HepG2 (cell line): ENCODE measurements around the gene STEAP1. TPM values are rescaled to one million over a fixed set of nuclear protein-coding genes. Genes with fewer than 3 reads are reported as not detected.

Experiments used
- ATAC-seq: fragments of 200-7000 bp; cut with Tn5 transposase; 3 replicates; pipeline ENCODE4 v1.9.1; 2020; ENCODE audit warnings: mild to moderate bottlenecking, moderate library complexity
- BruUV-seq: library from RNA; stranded (reverse); fragments of 400-500 nt; replicated peaks from 2 replicates; lab custom pipeline; 2021; lab: Mats Ljungman, UMichigan
- CTCF ChIA-PET: fragments of 300-600 bp; formaldehyde crosslinking; extraction: SDS; loops from one replicate; lab custom pipeline; 2021; ENCODE audit warnings: low total read pairs, inconsistent platforms, low intra/inter-chr PET ratio; lab: Yijun Ruan, JAX
- POLR2A ChIA-PET: fragments of 350-600 bp; sonication (Branson Sonifier 250); formaldehyde crosslinking; loops from one replicate; lab custom pipeline; 2020; ENCODE audit warnings: antibody characterized with exemption, inconsistent platforms; lab: Yijun Ruan, JAX
- DNase-seq: peaks from one replicate; pipeline ENCODE4 v3.0.0-alpha.2; 2015; ENCODE audit warnings: low spot score
- FAIRE-seq: peaks from 3 replicates; lab custom pipeline; 2011; peaks lifted over from hg19 to GRCh38; lab: Jason Lieb, UNC
- H2AFZ ChIP-seq: one replicate; pipeline ENCODE4 v1.6.1; 2011; ENCODE audit warnings: low read length, inconsistent platforms
- H3K27ac ChIP-seq: fragments of 300-600 bp; 3 replicates; pipeline ENCODE4 v1.8.0; 2011; ENCODE audit warnings: mixed run types, mild to moderate bottlenecking, mixed read lengths, low read length, inconsistent platforms; ENCODE audit not compliant: insufficient read depth; ENCODE audit errors: extremely low read length
- H3K27me3 ChIP-seq, 2 experiments: fragments of 200-600 bp in 1 of 2; 2 replicates in 1 of 2; 3 replicates in 1 of 2; pipeline versions ENCODE4 v1.6.0 to v1.8.0; 2011; ENCODE audit warnings: low read length in 2 of 2, mild to moderate bottlenecking in 2 of 2, moderate library complexity in 2 of 2, inconsistent platforms in 1 of 2; ENCODE audit not compliant: insufficient read depth in 2 of 2, control insufficient read depth in 1 of 2
- H3K36me3 ChIP-seq, 2 experiments: fragments of 200-600 bp in 1 of 2; replicated peaks in 1 of 2; 2 replicates in 1 of 2; 3 replicates in 1 of 2; pipeline versions ENCODE4 v1.5.1 to v1.8.0; 2011; ENCODE audit warnings: low read length in 2 of 2, inconsistent platforms in 1 of 2; ENCODE audit not compliant: insufficient read depth in 2 of 2, control insufficient read depth in 1 of 2
- H3K4me1 ChIP-seq: 2 replicates; pipeline ENCODE4 v1.5.1; 2012; ENCODE audit warnings: low read length, inconsistent platforms; ENCODE audit not compliant: insufficient read depth
- H3K4me2 ChIP-seq: 2 replicates; pipeline ENCODE4 v1.6.0; 2011; ENCODE audit warnings: low read depth, low read length, inconsistent platforms
- H3K4me3 ChIP-seq, 3 experiments: fragments of 200-600 bp in 1 of 3; sonication (generic), shearing (Covaris generic) in 1 of 3; replicated peaks in 1 of 3; 2 replicates each; pipeline ENCODE4 v1.5.1; 2011 to 2016; ENCODE audit warnings: low read length in 3 of 3, inconsistent platforms in 2 of 3, low read depth in 2 of 3, mild to moderate bottlenecking in 2 of 3, control low read depth in 1 of 3, mixed read lengths in 1 of 3; ENCODE audit not compliant: insufficient read depth in 1 of 3
- H3K79me2 ChIP-seq: one replicate; pipeline ENCODE4 v1.6.1; 2011; ENCODE audit warnings: low read length, inconsistent platforms; ENCODE audit not compliant: insufficient read depth
- H3K9ac ChIP-seq: 2 replicates; pipeline ENCODE4 v1.6.0; 2011; ENCODE audit warnings: mild to moderate bottlenecking, low read depth, low read length, inconsistent platforms; ENCODE audit not compliant: insufficient read depth
- H3K9me3 ChIP-seq: 2 replicates; pipeline ENCODE4 v1.5.1; 2012; ENCODE audit warnings: mild to moderate bottlenecking, low read length
- H4K20me1 ChIP-seq: 2 replicates; pipeline ENCODE4 v1.6.0; 2011; ENCODE audit warnings: inconsistent platforms, mild to moderate bottlenecking, low read length, moderate library complexity; ENCODE audit not compliant: insufficient read depth
- ARHGAP35 ChIP-seq: sonication (generic); formaldehyde crosslinking; IDR thresholded peaks from 2 replicates; pipeline ENCODE4 v1.9.0; 2022; ENCODE audit warnings: mild to moderate bottlenecking, inconsistent platforms, moderate library complexity, missing genetic modification reagents, borderline replicate concordance
- CERS6 ChIP-seq: sonication (generic); formaldehyde crosslinking; IDR thresholded peaks from 2 replicates; pipeline ENCODE4 v1.5.0; 2020; ENCODE audit warnings: missing genetic modification reagents
- GABPA ChIP-seq, 2 experiments: IDR thresholded peaks; 2 replicates each; pipeline ENCODE4 v1.6.1; 2011 to 2016; ENCODE audit warnings: low read depth in 2 of 2, low read length in 1 of 2, missing biosample characterization in 1 of 2, missing genetic modification characterization in 1 of 2
- GFI1 ChIP-seq: sonication (generic); formaldehyde crosslinking; IDR thresholded peaks from 2 replicates; pipeline ENCODE4 v1.5.0; 2020; ENCODE audit warnings: missing genetic modification reagents, mild to moderate bottlenecking, borderline replicate concordance
- KLF13 ChIP-seq: sonication (generic); formaldehyde crosslinking; IDR thresholded peaks from 2 replicates; pipeline ENCODE4 v1.4.0; 2020; ENCODE audit warnings: mild to moderate bottlenecking, missing genetic modification reagents
- KMT2A ChIP-seq: sonication (generic); formaldehyde crosslinking; IDR thresholded peaks from 2 replicates; pipeline ENCODE4 v1.4.0; 2020; ENCODE audit warnings: missing genetic modification reagents
- LCORL ChIP-seq, 2 experiments: fragments of 450-650 bp in 1 of 2; sonication (generic) in 1 of 2; formaldehyde crosslinking in 1 of 2; IDR thresholded peaks; 2 replicates each; pipeline versions ENCODE4 v1.5.0 to v1.6.1; 2017 to 2020; ENCODE audit warnings: antibody characterized with exemption in 1 of 2, missing genetic modification reagents in 1 of 2
- NFKB2 ChIP-seq: sonication (generic); formaldehyde crosslinking; IDR thresholded peaks from 2 replicates; pipeline ENCODE4 v1.4.0; 2020; ENCODE audit warnings: missing genetic modification reagents, borderline replicate concordance
- PCBP1 ChIP-seq: fragments of 200-400 bp; formaldehyde crosslinking; IDR thresholded peaks from 2 replicates; pipeline ENCODE4 v1.6.1; 2017; ENCODE audit warnings: mild to moderate bottlenecking, low read depth, low read length, borderline replicate concordance
- SNAPC5 ChIP-seq: sonication (generic); formaldehyde crosslinking; IDR thresholded peaks from 2 replicates; pipeline ENCODE4 v1.8.1; 2023; ENCODE audit warnings: mild to moderate bottlenecking, missing genetic modification reagents, borderline replicate concordance
- ZNF275 ChIP-seq: sonication (generic); formaldehyde crosslinking; IDR thresholded peaks from 2 replicates; pipeline ENCODE4 v1.8.0; 2022; ENCODE audit warnings: missing genetic modification reagents, mild to moderate bottlenecking, inconsistent platforms, borderline replicate concordance
- ZNF331 ChIP-seq: sonication (generic); formaldehyde crosslinking; IDR thresholded peaks from 2 replicates; pipeline ENCODE4 v1.4.0; 2020; ENCODE audit warnings: missing genetic modification reagents
- ZNF337 ChIP-seq: sonication (generic); formaldehyde crosslinking; IDR thresholded peaks from 2 replicates; pipeline ENCODE4 v1.5.1; 2020; ENCODE audit warnings: missing genetic modification reagents, low read depth, mild to moderate bottlenecking, borderline replicate concordance
- ZNF441 ChIP-seq: sonication (generic); formaldehyde crosslinking; IDR thresholded peaks from 2 replicates; pipeline ENCODE4 v1.7.0; 2021; ENCODE audit warnings: missing genetic modification reagents, borderline replicate concordance
- ZNF552 ChIP-seq: sonication (generic); formaldehyde crosslinking; IDR thresholded peaks from 2 replicates; pipeline ENCODE4 v1.9.0; 2022; ENCODE audit warnings: missing genetic modification reagents, mild to moderate bottlenecking, borderline replicate concordance
- ZNF691 ChIP-seq: sonication (generic); formaldehyde crosslinking; IDR thresholded peaks from 2 replicates; pipeline ENCODE4 v1.4.0; 2020; ENCODE audit warnings: missing genetic modification reagents, low read depth, mild to moderate bottlenecking, borderline replicate concordance
- WGBS: methylation state at CpG from one replicate; pipeline ENCODE4 v1.1.6; 2017; ENCODE audit warnings: low lambda C conversion rate; 5-methylcytosine and 5-hydroxymethylcytosine counted together
- in situ Hi-C: cut with HindIII; loops from 2 replicates; pipeline ENCODE4 v1.10.0; 2017; ENCODE audit warnings: low pct_unique_long_range_greater_than_20kb; ENCODE audit not compliant: extremely low pct_ligation_motif_present
- intact Hi-C: fragments of 100-400 bp; cut with micrococcal nuclease; formaldehyde crosslinking; loops from one replicate; pipeline ENCODE4 v1.10.0; 2022; ENCODE audit not compliant: unreplicated experiment
- polyA plus RNA-seq, 8 experiments: library from polyadenylated mRNA; depleted of rRNA in 3 of 8; stranded (reverse) in 7 of 8; unstranded in 1 of 8; fragments of >200 nt; fragmentation: Illumina TruSeq in 4 of 8; extraction: Trizol in 4 of 8; gene quantifications; 2 replicates each; pipeline versions ENCODE4 v1.2.1 to v1.2.3, GENCODE V29; 2011 to 2016; ENCODE audit warnings: low read depth in 4 of 8, missing spikeins in 1 of 8, mixed read lengths in 1 of 8; ENCODE audit not compliant: insufficient read depth in 1 of 8
- total RNA-seq, 5 experiments: library from RNA; depleted of rRNA; stranded (reverse); fragments of >200 nt; fragmentation: Illumina TruSeq; extraction: Trizol; gene quantifications; 2 replicates each; pipeline ENCODE4 v1.2.3, GENCODE V29; 2016; ENCODE audit warnings: low read depth in 1 of 5

STEAP1 gene
- total and polyA plus RNA-seq, 2 of the 13 experiments (the other 11 are each of a cell fraction or from before 2014, with no cell fraction given) = 23.2 to 24.2 TPM

- Histone ChIP-seq H3K4me1 (peaks cover 31% of the 10 kb centered on the region), H3K9ac (peak overlapping the region; percentile 47; the same call in 1 of the 2 replicates), H3K27me3 (no peaks in the 10 kb centered on the region), H3K79me2 (no peaks in the 10 kb centered on the region), H3K4me2 (peak overlapping the region; percentile 81), H3K36me3 (no peaks in the 10 kb centered on the region), H3K4me3 (peak overlapping the region; percentile 29 to 49 (median 49); a peak in 5 of 6 replicates), H4K20me1 (no peaks in the 10 kb centered on the region), H3K9me3 (no peaks in the 10 kb centered on the region), H2AFZ (no peak overlapping the region), H3K27ac (peak overlapping the region; percentile 85)
- 12% methylated on average over 6 of the region's 6 CpGs for WGBS
- no TSS peak for BruUV-seq
- FAIRE-seq (no peak), DNase-seq (no peak), ATAC-seq (peak; percentile 8; the same call in 1 of the 3 replicates)
- in situ Hi-C loops = no loop called here
- ChIA-PET CTCF (no interaction called here), POLR2A (interaction anchor here (0.9 to 3.6 kb wide), 10 partner anchors 11 to 234 kb away, joined by 3 to 65 read pairs (median 4); partner anchors contain the start of genes CLDN12, STEAP1 and STEAP2)
- intact Hi-C loops = loop anchor here (1.0 to 2.0 kb wide), 2 partner anchors 18 to 38 kb away; partner anchors contain the start of gene STEAP1
- TF ChIP-seq LCORL (IDR thresholded peaks at IDR 0.05) (no peak), LCORL (CRISPR knock-in tag; IDR thresholded peaks at IDR 0.05) (no peak), NFKB2 (no peak), ARHGAP35 (CRISPR knock-in tag) (no peak), ZNF441 (no peak), GABPA (IDR thresholded peaks at IDR 0.05; ENCODE audit: low read depth, low read length) (no peak), GABPA (CRISPR knock-in tag; IDR thresholded peaks at IDR 0.05; ENCODE audit: low read depth) (no peak), KMT2A (CRISPR knock-in tag) (no peak), CERS6 (CRISPR knock-in tag) (no peak), SNAPC5 (CRISPR knock-in tag) (no peak), GFI1 (no peak), KLF13 (no peak), ZNF691 (no peak), ZNF552 (CRISPR knock-in tag) (no peak), ZNF337 (no peak), PCBP1 (no peak), ZNF275 (CRISPR knock-in tag) (no peak), ZNF331 (CRISPR knock-in tag) (no peak)
These were observed 18.4 kb downstream of the STEAP1 start for GRCh38 chr7:90172624-90173023.
